ENCODE measurements around the gene EPS15.
A peak's percentile ranks its signal among the peaks of the same experiment; 100 is the strongest.

The EPS15 gene

GRCh38 chr1:51340380-51340779, 178.7 kb downstream of the EPS15 start:
- H3K27ac ChIP-seq: no peak overlapping the region
- TF ChIP-seq CTCF (conservative IDR thresholded peaks at IDR 0.05): no peak

GRCh38 chr1:51336711-51337110, 182.4 kb downstream of the EPS15 start:
- H3K27ac ChIP-seq: no peak overlapping the region
- no peak for TF ChIP-seq CTCF (conservative IDR thresholded peaks at IDR 0.05)

DNA sequence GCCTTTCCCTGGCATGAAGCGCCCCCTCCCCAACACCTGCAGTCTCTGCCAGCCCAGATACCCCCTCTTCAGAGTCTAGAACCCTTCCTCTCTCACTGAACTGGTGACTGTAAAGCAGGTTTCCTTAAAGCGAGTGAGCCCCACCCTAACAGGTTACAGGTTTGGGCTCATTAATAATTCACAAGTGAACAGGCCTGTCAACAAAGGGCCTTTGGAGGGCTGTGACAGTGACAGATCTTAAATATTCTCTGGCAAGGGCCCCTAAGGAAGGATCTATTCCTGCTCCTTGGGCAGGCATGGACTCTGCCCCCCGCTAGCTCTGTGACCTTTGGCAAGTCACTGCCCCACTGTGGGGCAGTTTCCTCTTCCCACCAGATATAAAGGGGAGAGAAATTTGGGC, 183.1 kb downstream of the EPS15 start:
- H3K27ac ChIP-seq: no peak overlapping the region
- no peak for TF ChIP-seq CTCF (conservative IDR thresholded peaks at IDR 0.05)

GRCh38 chr1:51331206-51332100, 187.6 kb downstream of the EPS15 start:
- peak overlapping the region; percentile 84; the same call in 1 of the 2 replicates for H3K27ac ChIP-seq
- TF ChIP-seq CTCF (conservative IDR thresholded peaks at IDR 0.05): no peak

- no peak for TF ChIP-seq CTCF (conservative IDR thresholded peaks at IDR 0.05)
- H3K27ac ChIP-seq: peak within 1 kb of the TSS; percentile 84
These were observed 188.5 kb downstream of the EPS15 start, which contains the start of gene TTC39A for GRCh38 chr1:51330331-51331201. Gene TTC39A (minus strand): TSS chr1:51330562. CDS start chr1:51330477, 85 bp downstream.

DNA sequence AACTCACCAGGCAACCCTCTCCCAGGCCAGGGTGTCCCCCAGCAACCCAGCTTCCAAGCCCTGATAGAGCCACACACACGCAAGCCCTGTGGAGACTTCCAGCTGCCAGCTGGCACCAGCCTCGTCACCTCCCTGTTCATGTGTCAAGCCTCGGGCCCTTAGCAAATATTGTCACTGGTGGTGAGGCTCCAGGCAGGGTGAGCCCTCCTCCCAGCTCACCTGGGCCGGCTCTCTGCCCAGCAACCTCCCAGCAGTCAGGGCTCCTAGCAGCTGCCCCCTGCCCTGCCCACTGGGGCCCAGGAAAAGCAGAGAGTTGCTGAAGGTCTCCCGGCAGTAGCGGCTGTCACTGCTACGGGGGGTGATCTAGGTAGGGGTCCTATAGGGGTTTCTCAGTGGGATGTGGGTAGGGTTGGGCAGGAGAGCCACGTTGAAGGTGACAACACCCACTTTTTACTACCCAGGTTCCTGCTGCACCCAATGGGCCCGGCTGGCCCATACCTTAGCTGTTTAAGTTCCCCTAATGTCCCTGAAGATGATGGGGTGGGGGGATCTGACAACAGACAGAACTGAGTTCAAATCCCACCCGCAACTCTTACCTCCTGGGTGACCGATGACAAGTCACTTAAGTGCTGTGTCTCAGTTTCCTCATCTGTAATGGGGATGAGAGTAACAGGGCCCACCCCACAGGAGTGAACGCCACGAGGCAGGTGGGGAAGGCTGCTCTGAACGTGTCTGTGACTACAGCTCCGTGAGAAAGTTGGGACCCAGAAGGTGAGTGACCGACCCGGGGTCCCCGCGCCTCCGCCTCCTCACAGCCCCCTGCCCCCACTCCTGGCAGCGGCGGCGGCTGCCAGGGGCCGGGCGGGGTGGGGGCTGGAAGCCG, 189.4 kb downstream of the EPS15 start:
- H3K27ac ChIP-seq: peak overlapping the region; percentile 84

More for the DNA sequence above, 189.4 kb downstream of the EPS15 start:
- no peak for TF ChIP-seq CTCF (conservative IDR thresholded peaks at IDR 0.05)
